ENCODE data around the gene ZYG11B.

ZYG11B gene

GRCh38 chr1:52848423-52848822 lies 122.2 kb downstream of the ZYG11B start:
- TF ChIP-seq MYC (IDR thresholded peaks at IDR 0.05; ENCODE audit: low read depth, low read length) (no peak), CTCF (IDR thresholded peaks at IDR 0.05; ENCODE audit: low read depth, low read length) (no peak), POLR2A (IDR thresholded peaks at IDR 0.05; ENCODE audit: extremely low read depth, insufficient read length) (no peak), MAX (IDR thresholded peaks at IDR 0.05; ENCODE audit: low read depth, low read length) (no peak)
- H3K4me3 ChIP-seq (ENCODE audit: low read depth, low read length): no peak overlapping the region
- DNase-seq (ENCODE audit: low read depth): no peak

- TF ChIP-seq MYC (IDR thresholded peaks at IDR 0.05; ENCODE audit: low read depth, low read length): no peak
- TF ChIP-seq MAX (IDR thresholded peaks at IDR 0.05; ENCODE audit: low read depth, low read length): no peak
- no peak for TF ChIP-seq CTCF (IDR thresholded peaks at IDR 0.05; ENCODE audit: low read depth, low read length)
- no peak for TF ChIP-seq POLR2A (IDR thresholded peaks at IDR 0.05; ENCODE audit: extremely low read depth, insufficient read length)
- no peak overlapping the region for H3K4me3 ChIP-seq (ENCODE audit: low read depth, low read length)
- no peak for DNase-seq (ENCODE audit: low read depth)
Observed at GRCh38 chr1:52850951-52851350, 124.7 kb downstream of the ZYG11B start.

- TF ChIP-seq CTCF (IDR thresholded peaks at IDR 0.05; ENCODE audit: low read depth, low read length): no peak
- no peak for TF ChIP-seq MYC (IDR thresholded peaks at IDR 0.05; ENCODE audit: low read depth, low read length)
- no peak for TF ChIP-seq POLR2A (IDR thresholded peaks at IDR 0.05; ENCODE audit: extremely low read depth, insufficient read length)
- TF ChIP-seq MAX (IDR thresholded peaks at IDR 0.05; ENCODE audit: low read depth, low read length): no peak
- no peak for DNase-seq (ENCODE audit: low read depth)
- H3K4me3 ChIP-seq (ENCODE audit: low read depth, low read length): no peak overlapping the region
Observed at GRCh38 chr1:52852854-52853253, 126.6 kb downstream of the ZYG11B start.

- TF ChIP-seq MYC (IDR thresholded peaks at IDR 0.05; ENCODE audit: low read depth, low read length) (no peak), CTCF (IDR thresholded peaks at IDR 0.05; ENCODE audit: low read depth, low read length) (no peak), POLR2A (IDR thresholded peaks at IDR 0.05; ENCODE audit: extremely low read depth, insufficient read length) (no peak), MAX (IDR thresholded peaks at IDR 0.05; ENCODE audit: low read depth, low read length) (no peak)
- no peak overlapping the region for H3K4me3 ChIP-seq (ENCODE audit: low read depth, low read length)
- DNase-seq (ENCODE audit: low read depth): no peak
Observed at GRCh38 chr1:52855584-52855983, 129.3 kb downstream of the ZYG11B start.

- DNase-seq (ENCODE audit: low read depth): no peak
- H3K4me3 ChIP-seq (ENCODE audit: low read depth, low read length): no peak overlapping the region
- no peak for TF ChIP-seq MAX (IDR thresholded peaks at IDR 0.05; ENCODE audit: low read depth, low read length)
- no peak for TF ChIP-seq POLR2A (IDR thresholded peaks at IDR 0.05; ENCODE audit: extremely low read depth, insufficient read length)
- no peak for TF ChIP-seq MYC (IDR thresholded peaks at IDR 0.05; ENCODE audit: low read depth, low read length)
- TF ChIP-seq CTCF (IDR thresholded peaks at IDR 0.05; ENCODE audit: low read depth, low read length): no peak
Observed at GRCh38 chr1:52856026-52856425, 129.8 kb downstream of the ZYG11B start.

- no peak for DNase-seq (ENCODE audit: low read depth)
- H3K4me3 ChIP-seq (ENCODE audit: low read depth, low read length): no peak overlapping the region
- TF ChIP-seq POLR2A (IDR thresholded peaks at IDR 0.05; ENCODE audit: extremely low read depth, insufficient read length) (no peak), MYC (IDR thresholded peaks at IDR 0.05; ENCODE audit: low read depth, low read length) (no peak), MAX (IDR thresholded peaks at IDR 0.05; ENCODE audit: low read depth, low read length) (no peak), CTCF (IDR thresholded peaks at IDR 0.05; ENCODE audit: low read depth, low read length) (no peak)
Observed at GRCh38 chr1:52857443-52857842, 131.2 kb downstream of the ZYG11B start.
